Ecto neural progenitor cell (in vitro differentiated cells): Measurements from ENCODE around the gene AMH.

ENCODE experiments used
- DNase-seq: peaks from one replicate; pipeline ENCODE4 v3.0.0-alpha.2; 2018; ENCODE audit warnings: low spot score

The AMH gene

DNA sequence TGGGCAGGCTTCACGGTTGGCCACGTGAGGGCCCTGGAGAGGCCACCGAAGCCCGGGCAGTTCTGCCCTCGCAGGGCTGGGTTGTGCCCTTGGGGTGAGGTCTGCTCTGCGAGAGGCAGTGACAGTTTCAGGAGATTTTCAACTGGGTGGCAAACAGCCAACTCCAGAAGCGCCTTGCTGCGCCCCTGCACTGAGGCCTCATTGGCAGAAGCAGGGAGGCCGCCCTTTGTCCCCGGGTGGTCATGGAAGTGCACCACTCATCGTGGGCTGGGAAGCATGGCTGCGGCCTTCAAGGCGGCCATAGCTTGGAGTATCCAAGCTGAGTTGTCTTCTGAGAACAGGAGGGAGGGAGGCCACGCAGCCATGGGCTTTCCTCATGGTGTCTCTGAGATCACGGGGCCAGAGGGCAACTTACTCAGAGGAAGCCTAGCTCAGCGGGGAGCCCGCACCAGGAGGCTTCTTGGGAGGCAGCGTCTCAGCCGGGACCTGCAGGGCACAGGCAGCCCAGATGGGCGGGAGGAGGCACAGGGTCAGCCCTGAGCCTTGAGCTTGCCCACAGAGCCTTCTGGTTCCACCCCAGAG, 27.8 kb upstream of the AMH start:
- DNase-seq: no peak

DNA sequence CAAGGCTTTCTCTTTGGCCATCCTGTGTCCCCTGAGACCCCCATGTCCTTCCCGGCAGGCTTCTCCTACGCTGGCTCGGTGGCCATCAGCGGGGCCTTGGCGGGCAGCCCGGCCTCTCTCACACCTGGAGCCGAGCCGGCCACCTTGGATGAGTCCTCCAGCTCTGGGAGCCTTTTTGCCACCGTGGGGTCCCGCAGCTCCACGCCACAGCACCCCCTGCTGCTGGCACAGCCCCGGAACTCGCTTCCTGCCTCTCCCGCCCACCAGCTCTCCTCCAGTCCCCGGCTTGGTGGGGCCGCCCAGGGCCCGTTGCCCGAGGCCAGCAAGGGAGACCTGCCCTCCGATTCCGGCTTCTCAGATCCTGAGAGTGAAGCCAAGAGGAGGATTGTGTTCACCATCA, 27.2 kb upstream of the AMH start:
- no peak for DNase-seq

DNA sequence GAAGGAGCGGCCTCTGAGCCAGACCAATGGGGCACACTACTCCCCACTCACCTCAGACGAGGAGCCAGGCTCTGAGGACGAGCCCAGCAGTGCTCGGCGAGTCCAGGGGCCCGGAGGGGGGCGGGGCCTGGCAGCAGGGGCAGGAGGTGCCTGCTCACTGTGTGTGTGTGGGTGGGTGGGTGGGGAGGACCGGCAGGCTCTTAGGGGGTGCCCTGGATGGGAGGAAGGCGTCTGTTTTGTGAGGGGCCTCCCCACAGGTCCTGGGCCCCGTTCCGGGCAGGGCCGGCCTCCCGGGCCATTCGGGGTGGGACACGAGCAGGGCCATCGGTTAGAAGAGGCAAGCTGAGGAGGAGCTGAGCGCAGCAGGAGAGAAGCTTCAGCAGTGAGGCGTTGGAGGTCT, 25.7 kb upstream of the AMH start:
- no peak for DNase-seq

DNA sequence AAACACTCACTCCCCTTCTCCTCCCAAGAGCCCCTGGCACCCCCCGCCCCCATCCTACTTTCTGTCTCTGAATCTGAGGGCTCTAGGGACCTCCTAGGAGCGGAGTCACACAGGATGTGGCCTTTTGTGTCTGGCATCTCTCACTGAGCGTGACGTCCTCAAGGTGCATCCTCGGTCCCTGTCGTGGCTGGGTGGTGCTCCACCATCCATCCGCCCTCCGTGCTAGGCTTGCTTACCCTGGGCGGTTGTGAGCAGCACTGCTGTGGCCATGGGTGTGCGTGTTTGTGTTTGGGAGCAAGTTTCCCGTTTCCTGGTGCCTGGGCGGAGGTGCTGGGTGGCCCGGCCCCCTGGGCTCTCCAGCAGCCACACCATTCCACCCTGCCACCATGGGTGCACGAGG, 25.2 kb upstream of the AMH start:
- DNase-seq: no peak

DNA sequence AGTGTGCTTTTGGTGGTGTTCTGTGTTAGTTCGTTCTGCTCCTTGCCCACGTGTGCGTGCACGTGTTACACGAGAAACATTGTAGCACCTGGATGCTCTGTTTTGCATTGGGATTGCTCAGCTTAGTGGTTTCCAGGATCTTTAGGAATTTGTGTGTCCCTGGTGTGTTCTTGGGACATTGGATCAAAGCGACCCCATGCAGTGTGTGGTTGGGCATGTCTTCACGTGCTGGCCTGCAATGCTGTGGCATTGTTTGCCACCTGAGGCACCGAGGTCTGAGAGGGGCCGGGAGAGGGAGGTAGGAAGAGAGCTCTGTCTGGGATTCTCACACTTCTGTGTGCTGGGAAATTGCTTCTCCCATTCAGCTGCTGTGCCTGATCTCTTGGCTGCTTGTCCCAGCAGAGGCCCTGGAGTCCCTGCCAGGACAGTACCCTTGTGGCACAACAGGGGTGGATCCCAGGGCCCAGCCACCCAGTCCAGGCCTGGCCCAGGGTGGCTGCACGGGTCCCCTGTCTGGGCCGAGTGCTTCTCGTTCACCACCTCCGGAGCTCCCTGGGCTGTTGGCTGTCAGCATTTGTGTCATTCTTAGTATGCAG, 24.3 kb upstream of the AMH start:
- no peak for DNase-seq

DNA sequence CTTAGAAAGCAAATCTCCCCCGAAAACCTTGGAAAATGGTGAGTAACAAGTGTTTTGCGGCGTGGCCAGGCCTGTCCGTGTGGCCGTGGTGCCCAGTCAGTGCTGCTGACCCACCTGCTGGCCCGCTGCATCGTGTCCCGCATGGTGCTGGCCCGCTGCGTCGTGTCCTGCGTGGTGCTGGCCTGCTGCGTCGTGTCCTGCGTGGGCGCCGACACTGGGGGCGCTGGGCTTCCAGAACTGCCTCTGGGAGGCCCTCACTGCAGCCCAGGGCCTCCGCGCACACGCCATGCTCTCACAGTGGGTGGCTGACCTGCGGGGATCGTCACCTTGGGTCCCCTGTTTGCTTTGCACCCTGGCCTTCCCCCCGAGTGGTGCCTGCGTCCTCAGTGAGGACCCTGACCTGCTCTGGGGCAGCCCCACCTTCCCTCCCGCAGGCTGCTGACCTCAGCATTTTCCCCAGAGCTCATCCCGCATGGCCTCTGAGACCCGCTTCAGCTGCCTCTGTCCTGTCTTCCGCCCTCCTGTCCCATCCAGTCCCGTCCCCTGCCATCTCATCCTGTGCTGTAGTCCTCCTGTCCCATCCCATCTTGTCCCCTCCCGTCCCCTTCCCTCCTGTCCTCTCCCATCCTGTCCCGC, 23.6 kb upstream of the AMH start:
- no peak for DNase-seq

GRCh38 chr19:2226051-2226839, 22.9 kb upstream of the AMH start:
- DNase-seq: no peak

GRCh38 chr19:2226840-2227360, 22.2 kb upstream of the AMH start:
- DNase-seq: no peak

GRCh38 chr19:2227415-2228156, 21.5 kb upstream of the AMH start:
- DNase-seq: no peak

DNA sequence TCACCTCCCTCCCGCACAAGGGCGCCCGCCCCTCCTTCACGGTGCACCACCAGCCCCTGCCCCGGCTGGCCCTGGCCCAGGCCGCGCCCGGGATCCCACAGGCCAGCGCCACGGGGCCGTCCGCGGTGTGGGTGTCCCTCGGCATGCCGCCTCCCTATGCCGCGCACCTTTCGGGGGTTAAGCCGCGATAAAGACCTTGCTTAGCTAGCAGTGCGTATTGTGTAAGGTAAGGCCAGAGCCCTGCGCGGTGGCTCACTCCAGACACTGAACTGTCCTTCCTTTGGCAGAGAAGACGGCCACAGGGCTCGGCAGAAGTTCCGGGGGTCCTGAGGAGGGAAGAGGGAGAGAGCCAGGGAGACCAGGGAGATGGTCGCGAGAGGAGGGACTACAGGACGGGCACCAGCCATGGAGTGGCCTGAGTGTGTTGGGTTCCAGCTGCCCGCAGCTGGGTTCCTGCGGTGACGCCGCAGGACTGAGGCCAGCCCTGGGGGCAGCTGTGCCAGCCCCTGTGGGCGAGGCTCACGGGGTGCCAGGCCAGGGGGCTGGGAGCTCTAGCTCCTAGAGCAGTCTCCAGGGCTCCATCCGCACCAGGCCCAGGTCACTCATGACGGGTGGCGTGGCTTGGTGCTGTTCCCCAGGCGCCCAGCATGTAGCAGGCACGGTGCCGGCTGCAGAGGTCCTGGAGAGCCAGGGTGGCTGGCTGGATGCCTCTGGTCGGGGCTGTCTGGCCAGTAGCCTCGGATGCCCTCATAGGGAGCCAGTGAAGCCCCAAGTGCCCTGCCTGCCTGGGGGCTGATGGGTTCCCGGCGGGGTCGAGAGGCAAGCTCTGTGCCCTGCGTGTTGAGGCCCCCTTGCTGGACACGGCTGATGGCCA, 20.7 kb upstream of the AMH start:
- no peak for DNase-seq

GRCh38 chr19:2229103-2230032, 19.8 kb upstream of the AMH start:
- no peak for DNase-seq

- no peak for DNase-seq
Observed at GRCh38 chr19:2230033-2230531, 19.0 kb upstream of the AMH start.

GRCh38 chr19:2230807-2231533, 18.2 kb upstream of the AMH start:
- DNase-seq: no peak

DNA sequence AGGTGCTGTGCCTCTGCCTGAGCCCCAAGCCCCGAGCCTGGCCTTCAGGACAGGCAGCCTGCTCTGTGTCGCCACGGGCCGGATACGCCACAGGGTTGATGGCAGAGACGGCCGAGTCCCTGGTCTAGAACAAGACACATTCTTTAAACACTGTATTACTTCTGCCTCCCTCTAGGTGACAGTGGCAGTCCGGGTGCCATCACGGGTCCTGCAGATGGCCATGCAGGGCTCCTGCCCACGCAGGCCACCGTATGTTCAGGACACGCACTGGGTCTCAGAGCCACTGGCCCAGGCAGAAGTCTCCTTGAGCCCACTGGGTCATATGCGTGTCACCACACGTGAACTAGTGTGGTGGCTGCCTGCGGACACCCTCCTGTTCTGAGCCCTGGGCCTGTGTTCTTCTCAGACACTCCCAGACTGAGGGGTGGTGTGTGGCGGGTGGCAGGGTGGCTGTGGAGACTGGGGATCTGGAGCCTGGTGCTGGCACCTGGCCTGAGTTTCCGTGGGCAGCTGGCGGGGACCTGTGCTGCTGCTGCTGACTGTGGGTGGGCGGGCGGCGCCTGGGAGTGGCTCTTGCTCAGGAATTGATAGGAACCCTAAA, 17.4 kb upstream of the AMH start:
- DNase-seq: no peak

GRCh38 chr19:2232286-2233151, 16.6 kb upstream of the AMH start:
- no peak for DNase-seq

GRCh38 chr19:2233601-2234280, 15.4 kb upstream of the AMH start:
- no peak for DNase-seq

- DNase-seq: no peak
Observed at GRCh38 chr19:2234996-2235380, 14.1 kb upstream of the AMH start.
